Choroid plexus epithelial cell (primary cell): ENCODE measurements around the gene OR6C74.

Experiments
- DNase-seq: peaks from one replicate; pipeline ENCODE4 v3.0.0-alpha.2; 2010; ENCODE audit warnings: low read depth
- H3K4me3 ChIP-seq: 2 replicates; pipeline ENCODE4 v1.5.1; 2011; ENCODE audit warnings: low read depth, mild to moderate bottlenecking, control low read depth, low read length, moderate library complexity
- TF ChIP-seq, protein P1 (sequence below): conservative IDR thresholded peaks from 2 replicates; pipeline ENCODE4 v1.5.1; 2011; ENCODE audit warnings: low read depth, mild to moderate bottlenecking, control low read depth, inconsistent platforms, low read length, moderate library complexity

Gene OR6C74

DNA sequence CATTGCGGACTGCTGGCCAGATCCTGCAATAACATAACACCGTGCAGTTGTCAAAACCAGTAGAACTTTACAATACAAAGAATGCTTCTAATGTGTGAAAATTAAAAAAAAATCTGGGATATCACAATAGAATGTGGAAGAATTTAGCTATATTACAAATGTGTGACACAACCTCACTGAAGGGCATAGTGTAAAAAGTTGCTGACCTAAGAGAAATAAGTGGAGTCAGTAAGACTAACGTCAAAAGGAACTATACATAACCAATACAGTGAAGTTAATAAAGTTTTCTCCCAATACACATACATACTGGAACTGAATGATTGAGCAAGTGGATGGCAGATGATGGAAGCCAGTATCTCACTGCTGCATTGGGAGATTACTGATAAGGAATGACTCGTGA, 12.4 kb downstream of the OR6C74 start:
- no peak for DNase-seq
- H3K4me3 ChIP-seq, result no peak overlapping the region
- TF ChIP-seq, protein P1, sequence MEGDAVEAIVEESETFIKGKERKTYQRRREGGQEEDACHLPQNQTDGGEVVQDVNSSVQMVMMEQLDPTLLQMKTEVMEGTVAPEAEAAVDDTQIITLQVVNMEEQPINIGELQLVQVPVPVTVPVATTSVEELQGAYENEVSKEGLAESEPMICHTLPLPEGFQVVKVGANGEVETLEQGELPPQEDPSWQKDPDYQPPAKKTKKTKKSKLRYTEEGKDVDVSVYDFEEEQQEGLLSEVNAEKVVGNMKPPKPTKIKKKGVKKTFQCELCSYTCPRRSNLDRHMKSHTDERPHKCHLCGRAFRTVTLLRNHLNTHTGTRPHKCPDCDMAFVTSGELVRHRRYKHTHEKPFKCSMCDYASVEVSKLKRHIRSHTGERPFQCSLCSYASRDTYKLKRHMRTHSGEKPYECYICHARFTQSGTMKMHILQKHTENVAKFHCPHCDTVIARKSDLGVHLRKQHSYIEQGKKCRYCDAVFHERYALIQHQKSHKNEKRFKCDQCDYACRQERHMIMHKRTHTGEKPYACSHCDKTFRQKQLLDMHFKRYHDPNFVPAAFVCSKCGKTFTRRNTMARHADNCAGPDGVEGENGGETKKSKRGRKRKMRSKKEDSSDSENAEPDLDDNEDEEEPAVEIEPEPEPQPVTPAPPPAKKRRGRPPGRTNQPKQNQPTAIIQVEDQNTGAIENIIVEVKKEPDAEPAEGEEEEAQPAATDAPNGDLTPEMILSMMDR, result no peak

DNA sequence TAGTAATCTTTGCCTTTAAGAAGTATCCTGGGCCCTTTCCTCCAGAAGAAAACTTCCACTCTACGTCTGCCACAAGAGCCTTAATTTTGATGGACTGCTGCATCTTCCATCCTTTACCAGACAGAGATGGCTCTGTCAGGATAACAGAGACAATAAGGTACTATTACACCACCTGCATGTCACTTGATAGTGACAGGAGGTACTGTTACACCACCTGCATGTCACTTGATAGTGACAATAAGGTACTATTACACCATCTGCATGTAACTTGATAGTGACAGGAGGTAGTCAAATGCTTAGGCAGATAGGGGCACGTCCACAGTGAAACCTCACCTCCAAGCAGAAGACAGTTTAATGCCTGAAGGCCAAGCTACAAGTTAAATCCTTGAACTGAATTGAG, 13.9 kb downstream of the OR6C74 start:
- TF ChIP-seq, protein P1, result no peak
- DNase-seq, result no peak
- no peak overlapping the region for H3K4me3 ChIP-seq

DNA sequence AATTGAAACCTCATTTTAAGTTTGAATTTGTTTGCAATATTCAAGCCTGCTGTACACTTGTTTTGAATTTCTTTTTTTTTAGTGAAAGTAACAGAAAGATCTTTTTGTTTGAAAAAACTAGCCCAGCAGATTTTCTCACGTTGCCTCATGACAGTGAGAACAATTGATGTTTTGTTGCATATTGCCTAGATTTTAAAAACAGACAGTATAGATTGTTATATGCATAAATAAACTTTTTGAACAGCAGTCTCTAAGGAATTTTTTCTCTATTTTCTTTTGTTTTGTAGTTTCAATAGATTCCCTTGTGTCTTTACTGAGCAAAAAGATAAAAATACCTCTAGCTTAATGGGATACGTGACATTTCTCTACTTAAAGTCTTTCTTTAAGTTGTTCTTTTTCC, 36.6 kb downstream of the OR6C74 start:
- TF ChIP-seq, protein P1, result no peak
- DNase-seq, result no peak
- no peak overlapping the region for H3K4me3 ChIP-seq

DNA sequence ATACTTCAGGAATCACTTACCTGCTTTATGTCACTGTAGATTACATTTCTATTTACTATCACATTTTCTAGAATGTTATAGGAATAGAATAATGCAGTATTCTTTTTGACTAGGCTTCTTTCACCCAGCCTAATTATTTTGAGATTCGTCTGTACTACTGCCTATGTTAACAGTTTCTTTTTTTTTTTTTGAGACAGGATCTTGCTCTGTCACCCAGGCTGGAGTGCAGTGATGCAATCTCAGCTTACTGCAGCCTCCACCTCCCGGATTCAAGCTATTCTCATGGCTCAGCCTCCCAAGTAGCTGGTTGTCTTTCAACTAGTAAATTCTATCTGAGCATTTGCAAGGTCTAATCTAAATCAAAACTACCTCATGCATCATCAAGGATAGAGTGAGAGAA, 45.6 kb downstream of the OR6C74 start:
- TF ChIP-seq, protein P1, result no peak
- H3K4me3 ChIP-seq, result no peak overlapping the region
- DNase-seq, result no peak
